NB4 (cell line): Measurements from ENCODE around the gene VANGL2.

Experiments
- CTCF ChIP-seq: IDR thresholded peaks from one replicate; pipeline ENCODE4 v1.5.1; 2012; ENCODE audit warnings: low read depth, low read length
- MYC ChIP-seq: IDR thresholded peaks from 2 replicates; pipeline ENCODE4 v1.6.1; 2011; ENCODE audit warnings: low read depth, low read length

GRCh38 chr1:160363010-160363409, 37.4 kb upstream of the VANGL2 start:
- TF ChIP-seq MYC (no peak), CTCF (no peak)
